ENCODE results near the gene SRSF4.

- no peak for TF ChIP-seq EZH2 (IDR thresholded peaks at IDR 0.05; ENCODE audit: insufficient read depth, poor library complexity, severe bottlenecking)
- TF ChIP-seq EZH2phosphoT487 (IDR thresholded peaks at IDR 0.05; ENCODE audit: insufficient read depth, low read depth) = no peak
These were observed 14.2 kb upstream of the SRSF4 start for GRCh38 chr1:29195881-29196291.

Measured in GM23248 (cell line).